ENCODE data around the gene NUDT16L1.
A peak's percentile ranks its signal among the peaks of the same experiment; 100 is the strongest.

Gene NUDT16L1

DNA sequence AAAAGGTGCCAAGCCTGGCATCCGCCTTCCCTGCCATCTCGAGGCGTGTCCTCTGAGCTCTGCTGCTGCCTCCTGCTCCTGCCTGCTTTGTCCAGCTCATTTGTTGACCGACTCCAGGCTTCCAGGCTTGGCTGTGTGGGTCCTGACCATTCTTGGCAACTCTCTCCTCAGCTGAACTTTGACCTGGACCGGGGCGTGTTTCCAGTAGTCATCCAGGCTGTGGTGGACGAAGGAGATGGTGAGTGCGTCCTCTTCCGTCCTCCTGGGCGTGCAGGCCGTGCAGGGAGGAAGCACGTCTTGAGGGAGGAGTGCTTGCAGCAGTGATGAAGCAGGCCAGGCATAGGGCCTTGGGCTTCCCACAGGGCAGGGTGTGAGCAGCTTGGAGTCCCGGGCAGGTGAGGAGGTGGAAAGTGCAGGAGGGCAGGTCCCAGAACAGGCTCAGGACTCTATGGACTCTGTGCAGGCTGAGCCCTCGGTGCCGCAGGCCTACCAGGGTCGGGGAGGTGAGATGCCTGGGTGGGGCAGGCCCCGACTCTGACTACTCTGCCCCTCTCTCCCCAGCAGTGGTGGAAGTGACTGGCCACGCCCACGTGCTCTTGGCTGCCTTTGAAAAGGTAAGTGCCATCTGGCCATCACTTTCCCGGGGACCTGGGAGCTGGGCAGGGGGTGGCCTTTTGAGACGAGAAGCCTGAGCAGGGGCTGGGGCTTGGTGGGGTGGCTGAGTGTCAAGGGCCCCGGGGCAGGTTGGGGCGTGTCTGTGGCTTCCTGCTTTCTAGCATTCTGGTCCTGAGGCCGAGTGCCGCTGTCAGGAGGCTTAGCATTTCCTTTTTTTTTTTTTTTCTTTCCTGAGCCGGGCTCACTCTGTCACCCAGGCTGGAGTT is 28.6 kb upstream of the NUDT16L1 start:
- DNase-seq = no peak

- DNase-seq = no peak
These were observed 26.7 kb upstream of the NUDT16L1 start for GRCh38 chr16:4666537-4667202.

GRCh38 chr16:4667203-4667963 is 26.0 kb upstream of the NUDT16L1 start:
- DNase-seq = no peak

- no peak for DNase-seq
These were observed 24.9 kb upstream of the NUDT16L1 start for GRCh38 chr16:4668313-4668960.

- no peak for DNase-seq
These were observed 19.8 kb upstream of the NUDT16L1 start for GRCh38 chr16:4673387-4674046.

- DNase-seq = no peak
These were observed 18.3 kb upstream of the NUDT16L1 start for GRCh38 chr16:4674926-4675530.

DNA sequence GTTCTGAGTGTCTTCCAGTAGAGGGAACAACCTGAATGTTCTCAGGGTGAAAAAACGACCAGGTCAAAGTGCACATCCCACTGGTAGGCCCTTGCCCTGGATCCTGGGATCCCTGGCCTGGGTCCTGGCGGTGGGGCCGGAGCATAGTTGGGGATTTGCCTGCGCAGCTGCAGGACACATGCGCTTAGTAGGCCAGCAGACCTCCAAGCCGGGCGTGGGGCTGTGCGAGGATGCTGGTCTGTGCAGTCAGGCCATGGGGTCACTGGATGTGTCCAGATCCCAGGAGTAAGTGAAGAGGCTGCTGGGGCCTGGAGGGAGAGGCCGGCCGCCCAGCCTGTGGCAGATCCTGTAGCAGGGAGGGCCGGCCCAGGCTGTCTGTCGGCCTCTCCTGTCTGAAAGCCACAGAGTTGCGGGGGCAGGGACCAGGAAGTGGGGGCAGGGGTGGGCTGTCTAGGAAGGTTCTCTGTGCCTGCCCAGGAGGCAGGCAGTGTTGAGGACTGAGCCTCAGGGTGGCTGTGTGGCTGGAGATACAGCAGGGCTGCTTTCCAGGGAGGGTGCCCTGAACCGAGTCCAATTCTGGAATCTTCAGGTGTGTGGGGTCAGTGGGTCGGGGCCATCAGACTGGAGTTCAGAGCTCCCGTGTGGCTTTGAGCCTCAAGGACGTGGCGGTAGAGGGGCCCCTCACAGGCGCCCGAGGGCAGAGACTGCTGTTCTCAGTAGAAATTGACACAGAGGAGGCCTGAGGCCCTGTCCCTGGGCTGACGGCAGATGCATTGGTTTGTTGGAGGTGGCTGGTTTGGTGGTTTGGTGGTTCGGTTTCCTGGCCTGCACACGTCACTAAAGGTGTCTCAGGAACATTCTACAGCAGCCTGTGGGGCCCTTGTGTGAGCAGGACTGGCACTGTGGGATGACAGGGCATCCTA is 17.2 kb upstream of the NUDT16L1 start:
- no peak for DNase-seq

DNA sequence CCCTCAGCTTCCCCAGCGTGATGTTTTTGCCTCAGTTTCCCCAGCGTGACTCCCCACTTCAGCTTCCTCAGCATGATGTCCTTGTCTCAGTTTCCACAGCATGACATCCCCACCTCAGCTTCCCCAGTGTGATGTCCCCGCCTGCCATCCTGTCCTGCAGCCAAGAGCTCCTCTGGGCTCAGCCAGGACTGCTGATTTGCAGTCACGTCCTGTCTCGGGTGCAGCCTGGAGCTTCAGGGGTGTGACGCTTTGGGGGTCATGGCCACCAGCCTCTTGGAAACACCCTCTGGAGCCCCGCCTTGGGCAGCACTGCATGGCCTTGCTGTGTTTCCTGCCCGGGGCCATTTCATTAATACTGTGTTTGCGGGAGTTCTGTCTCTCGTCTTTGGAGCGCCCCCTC is 16.5 kb upstream of the NUDT16L1 start:
- DNase-seq = no peak

DNA sequence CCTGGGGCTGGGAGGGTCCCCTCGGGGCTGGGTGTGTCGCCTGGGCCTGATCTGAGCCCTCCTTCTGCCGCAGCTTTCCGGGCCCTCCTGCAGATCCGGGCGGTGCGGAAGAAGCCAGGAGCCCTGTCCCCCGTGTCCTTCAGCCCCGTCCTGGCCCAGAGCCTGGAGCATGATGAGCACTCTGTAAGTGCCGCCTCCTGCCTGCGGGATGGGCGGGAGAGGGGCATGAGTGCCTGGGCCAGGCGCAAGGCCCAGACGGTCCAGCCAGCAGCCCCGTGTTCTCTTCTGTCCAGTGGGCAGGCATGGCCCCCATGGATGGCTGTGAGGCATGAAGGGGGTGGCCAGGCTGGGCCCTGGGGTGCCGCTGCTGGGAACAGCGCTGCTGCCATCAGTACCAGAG is 16.0 kb upstream of the NUDT16L1 start:
- DNase-seq = no peak

DNA sequence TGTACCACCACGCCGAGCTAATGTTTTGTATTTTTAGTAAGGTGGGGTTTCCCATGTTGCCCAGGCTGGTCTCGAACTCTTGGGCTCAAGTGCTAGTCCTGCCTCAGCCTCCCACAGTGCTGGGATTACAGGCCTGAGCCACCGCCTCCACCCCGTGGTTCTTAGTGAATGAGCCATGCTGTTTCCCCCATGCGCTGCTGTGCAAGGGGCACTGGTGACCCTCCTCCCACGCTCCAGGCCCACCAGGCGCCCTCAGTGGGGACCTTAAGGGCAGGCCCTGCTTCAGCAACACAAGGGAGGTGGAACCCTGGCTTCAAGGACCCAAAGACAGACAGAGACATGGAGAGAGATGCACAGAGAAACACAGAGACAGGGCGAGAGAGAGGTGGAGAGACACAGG is 15.4 kb upstream of the NUDT16L1 start:
- no peak for DNase-seq

GRCh38 chr16:4678596-4678995 is 14.8 kb upstream of the NUDT16L1 start:
- no peak for DNase-seq

DNA sequence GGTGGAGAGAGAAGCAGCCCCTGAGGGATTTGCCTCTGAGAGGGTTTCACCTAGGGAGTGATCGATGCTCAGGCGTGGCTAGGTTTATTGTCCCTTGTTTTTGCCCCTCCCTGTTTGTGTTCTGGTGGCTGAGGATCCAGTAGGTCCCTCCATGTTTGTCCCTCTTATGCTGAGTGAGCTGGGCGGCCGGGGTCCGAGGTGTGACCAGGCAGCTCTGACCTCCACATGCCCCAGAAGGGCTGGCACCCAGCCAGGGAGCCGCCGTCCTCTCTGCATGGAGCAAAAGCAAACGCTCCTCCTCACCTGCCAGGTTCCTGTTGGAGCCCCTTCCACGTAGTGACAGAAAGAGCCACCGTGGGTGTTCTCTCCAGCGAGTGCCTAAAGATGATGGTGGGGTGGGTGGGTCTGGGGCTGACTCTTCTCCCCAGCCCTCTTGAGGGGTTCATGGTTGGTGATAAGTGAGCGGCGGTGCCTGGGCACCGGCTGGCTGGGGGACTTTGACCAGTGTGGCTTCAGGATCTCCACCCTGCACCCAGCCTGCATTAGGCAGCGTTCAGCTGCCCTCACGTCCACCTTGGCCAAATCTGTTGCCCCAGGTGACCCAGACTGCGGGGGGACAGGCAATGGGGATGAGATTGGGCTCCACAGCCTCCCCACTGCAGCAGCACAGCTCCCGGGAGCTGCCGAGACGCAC is 14.1 kb upstream of the NUDT16L1 start:
- DNase-seq = no peak

DNA sequence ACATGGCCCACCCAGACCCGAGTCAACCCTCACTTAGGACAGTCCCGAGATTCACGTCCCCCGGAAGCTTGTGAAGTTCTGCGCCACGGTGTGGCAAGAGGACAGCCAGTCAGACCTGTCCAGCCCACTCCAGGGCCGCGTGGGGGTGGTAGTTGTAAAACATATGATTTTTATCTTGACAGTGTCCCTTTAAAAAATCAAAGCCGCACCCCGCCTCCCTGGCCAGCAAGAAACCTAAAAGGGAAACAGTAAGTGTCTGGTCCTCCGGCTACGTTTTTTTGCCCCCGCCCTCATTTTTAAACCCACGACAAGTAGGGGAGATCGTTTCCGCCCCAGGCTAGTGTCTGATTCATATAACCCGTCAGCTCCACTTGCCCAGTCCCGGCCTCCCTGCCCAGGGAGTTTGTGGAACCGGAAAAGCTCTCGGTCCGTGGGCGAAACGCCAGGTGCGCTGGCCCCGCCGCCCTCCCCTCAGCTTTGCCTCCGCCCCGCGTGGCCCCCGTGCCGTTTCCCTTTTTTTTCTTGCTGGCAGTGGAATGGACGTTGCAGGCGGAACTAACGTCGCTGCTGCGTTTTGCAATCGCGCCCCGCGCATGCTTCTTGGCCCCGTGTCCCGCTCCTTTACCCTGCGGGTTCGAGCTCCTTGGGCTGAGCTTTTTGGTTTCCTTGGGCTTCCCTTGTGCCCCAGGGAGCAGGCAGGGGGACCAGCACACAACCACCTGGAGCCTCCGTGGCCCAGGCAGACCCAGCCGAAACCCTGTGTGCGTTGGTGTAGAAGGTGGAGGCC is 13.3 kb upstream of the NUDT16L1 start:
- no peak for DNase-seq

- no peak for DNase-seq
These were observed 12.5 kb upstream of the NUDT16L1 start for GRCh38 chr16:4680673-4681470.

DNA sequence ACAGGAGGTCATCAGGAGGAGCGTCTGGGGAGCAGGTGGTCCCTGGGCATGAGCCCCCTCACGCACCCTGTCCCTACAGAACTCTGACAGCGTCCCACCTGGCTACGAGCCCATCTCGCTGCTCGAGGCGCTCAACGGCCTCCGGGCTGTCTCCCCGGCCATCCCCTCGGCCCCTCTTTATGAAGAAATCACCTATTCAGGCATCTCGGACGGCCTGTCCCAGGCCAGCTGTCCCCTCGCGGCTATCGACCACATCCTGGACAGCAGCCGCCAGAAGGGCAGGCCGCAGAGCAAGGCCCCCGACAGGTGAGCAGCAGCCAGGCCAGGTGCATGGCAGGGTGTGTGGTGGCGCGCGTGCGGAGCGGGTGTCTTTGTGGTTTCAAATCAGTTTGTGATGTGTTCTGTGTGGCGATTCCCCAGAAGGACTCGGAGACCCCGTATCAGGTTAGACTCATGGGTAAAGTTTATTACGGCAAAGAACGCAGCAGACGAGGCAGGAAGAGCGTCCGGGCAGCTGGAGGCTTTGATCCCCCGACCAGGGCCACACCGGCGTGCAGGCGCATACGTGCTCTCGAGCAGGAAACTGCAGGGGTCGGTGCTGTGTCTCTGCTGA is 11.8 kb upstream of the NUDT16L1 start:
- no peak for DNase-seq

GRCh38 chr16:4682084-4682591 is 11.2 kb upstream of the NUDT16L1 start:
- no peak for DNase-seq

GRCh38 chr16:4682616-4683254 is 10.6 kb upstream of the NUDT16L1 start:
- DNase-seq = peak in 1 of 2 experiments; percentile 35

All from NCI-H526 (cell line).